ENCODE data around the gene RAB11FIP4.
A peak's percentile ranks its signal among the peaks of the same experiment; 100 is the strongest.

GRCh38 chr17:31580706-31581490, 189.4 kb downstream of the RAB11FIP4 start:
- TF ChIP-seq HDAC2 (IDR thresholded peaks at IDR 0.05) (no peak), ZNF217 (IDR thresholded peaks at IDR 0.05) (no peak), HDAC6 (IDR thresholded peaks at IDR 0.05; ENCODE audit: unreplicated experiment) (no peak), POLR2A (IDR thresholded peaks at IDR 0.05; ENCODE audit: low read depth, low read length) (no peak), EGR1 (IDR thresholded peaks at IDR 0.05; ENCODE audit: borderline replicate concordance in 1 of 2, low read depth in 2 of 2, low read length in 2 of 2) (no peak), CTCF (IDR thresholded peaks at IDR 0.05 in 2 of 3, conservative IDR thresholded peaks at IDR 0.05 in 1 of 3; ENCODE audit: control insufficient read depth in 2 of 3, extremely low read depth in 1 of 3, insufficient read depth in 1 of 3, low read depth in 3 of 3, low read length in 3 of 3) (no peak), DPF2 (IDR thresholded peaks at IDR 0.05) (peak; percentile 37; the same call in 1 of the 2 replicates), EP300 (IDR thresholded peaks at IDR 0.05; ENCODE audit: borderline replicate concordance in 1 of 2, control insufficient read depth in 1 of 2, low read depth in 2 of 2, low read length in 2 of 2) (no peak)
